ENCODE data around the gene MSL3B.
"Not testable (repeated sequence)": the region's sequence is repeated elsewhere in the genome, so short reads cannot be mapped to it uniquely, and the experiment has no call there.

MSL3B gene

DNA sequence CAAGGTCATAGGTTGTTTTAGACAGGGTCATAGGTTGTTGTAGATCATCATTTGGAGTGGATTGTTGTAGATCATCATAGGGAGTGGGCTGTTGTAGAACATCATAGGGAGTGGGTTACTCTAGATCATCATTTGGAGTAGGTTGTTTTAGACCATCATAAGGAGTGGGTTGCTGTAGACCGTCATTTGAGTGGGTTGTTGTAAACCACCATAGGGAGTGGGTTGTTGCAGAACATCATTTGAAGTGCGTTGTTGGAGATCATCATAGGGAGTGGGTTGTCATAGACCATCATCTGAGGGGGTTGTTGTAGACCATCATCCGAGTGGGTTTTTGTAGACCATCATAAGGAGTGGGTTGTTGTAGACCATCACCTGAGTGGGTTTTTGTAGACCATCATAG is 39.4 kb upstream of the MSL3B start:
- Histone ChIP-seq H3K4me1 (no peaks in the 10 kb centered on the region), H3K36me3 (ENCODE audit: low read depth, missing control alignments) (no peaks in the 10 kb centered on the region), H3K27me3 (no peaks in the 10 kb centered on the region), H3K4me3 (no peak overlapping the region), H3K27ac (no peak overlapping the region), H3K9me3 (no peaks in the 10 kb centered on the region)
- 83 to 89% methylated on average over 3 of the region's 3 CpGs for WGBS, 2 donors
- DNase-seq = no peak
- intact Hi-C loops (cut with DNase I; ENCODE audit: low total_unique reads) = no loop called here
- no peak for TF ChIP-seq POLR2A (IDR thresholded peaks at IDR 0.05)
- no peak for TF ChIP-seq CTCF (IDR thresholded peaks at IDR 0.05)

- Histone ChIP-seq H3K27me3 (no peaks in the 10 kb centered on the region), H3K27ac (no peak overlapping the region), H3K9me3 (no peaks in the 10 kb centered on the region), H3K4me1 (no peaks in the 10 kb centered on the region), H3K4me3 (no peak overlapping the region), H3K36me3 (ENCODE audit: low read depth, missing control alignments) (no peaks in the 10 kb centered on the region)
- TF ChIP-seq CTCF (IDR thresholded peaks at IDR 0.05) (no peak), POLR2A (IDR thresholded peaks at IDR 0.05) (no peak)
- 90 to 91% methylated on average over 4 of the region's 4 CpGs for WGBS, 2 donors
- DNase-seq = no peak
- intact Hi-C loops (cut with DNase I; ENCODE audit: low total_unique reads) = no loop called here
Measured at GRCh38 chr2:233905945-233906344, 37.8 kb upstream of the MSL3B start.

- TF ChIP-seq POLR2A (IDR thresholded peaks at IDR 0.05) (no peak), CTCF (IDR thresholded peaks at IDR 0.05) (no peak)
- H3K27me3 ChIP-seq = no peaks in the 10 kb centered on the region
- no peak overlapping the region for H3K4me3 ChIP-seq
- no peaks in the 10 kb centered on the region for H3K4me1 ChIP-seq
- no peak overlapping the region for H3K27ac ChIP-seq
- intact Hi-C loops (cut with DNase I; ENCODE audit: low total_unique reads) = no loop called here
- no peak for DNase-seq
- H3K36me3 ChIP-seq (ENCODE audit: low read depth, missing control alignments) = no peaks in the 10 kb centered on the region
- 92 to 94% methylated on average over 4 of the region's 4 CpGs for WGBS, 2 donors
- H3K9me3 ChIP-seq = no peaks in the 10 kb centered on the region
Measured at GRCh38 chr2:233901884-233902283, 33.7 kb upstream of the MSL3B start.

DNA sequence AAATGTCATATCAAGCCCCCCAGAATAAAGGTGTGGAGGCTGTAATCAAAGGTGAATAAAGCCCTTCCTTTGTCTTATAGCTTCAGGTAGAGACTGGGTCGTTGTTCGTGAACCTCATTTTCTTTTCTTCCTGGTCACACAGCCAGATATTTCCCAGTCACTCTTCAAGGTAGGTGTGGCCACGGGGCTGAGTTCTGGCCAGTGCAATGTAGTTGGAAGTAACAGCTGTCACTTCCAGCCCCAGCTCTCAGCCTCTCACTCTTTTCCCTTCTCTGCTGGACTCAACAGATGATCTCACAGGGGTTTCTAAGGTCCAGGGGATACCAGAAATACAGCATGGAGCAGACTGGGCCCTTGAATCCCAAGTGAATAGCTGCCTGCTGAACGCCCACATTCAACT is 33.2 kb upstream of the MSL3B start:
- intact Hi-C loops (cut with DNase I; ENCODE audit: low total_unique reads) = no loop called here
- WGBS, 2 donors = 72 to 80% methylated on average over 4 of the region's 4 CpGs
- no peak for TF ChIP-seq CTCF (IDR thresholded peaks at IDR 0.05)
- TF ChIP-seq POLR2A (IDR thresholded peaks at IDR 0.05) = no peak
- H3K27me3 ChIP-seq = no peaks in the 10 kb centered on the region
- H3K4me1 ChIP-seq = no peaks in the 10 kb centered on the region
- no peak overlapping the region for H3K4me3 ChIP-seq
- H3K27ac ChIP-seq = no peak overlapping the region
- DNase-seq = no peak
- H3K9me3 ChIP-seq = no peaks in the 10 kb centered on the region
- H3K36me3 ChIP-seq (ENCODE audit: low read depth, missing control alignments) = no peaks in the 10 kb centered on the region

DNA sequence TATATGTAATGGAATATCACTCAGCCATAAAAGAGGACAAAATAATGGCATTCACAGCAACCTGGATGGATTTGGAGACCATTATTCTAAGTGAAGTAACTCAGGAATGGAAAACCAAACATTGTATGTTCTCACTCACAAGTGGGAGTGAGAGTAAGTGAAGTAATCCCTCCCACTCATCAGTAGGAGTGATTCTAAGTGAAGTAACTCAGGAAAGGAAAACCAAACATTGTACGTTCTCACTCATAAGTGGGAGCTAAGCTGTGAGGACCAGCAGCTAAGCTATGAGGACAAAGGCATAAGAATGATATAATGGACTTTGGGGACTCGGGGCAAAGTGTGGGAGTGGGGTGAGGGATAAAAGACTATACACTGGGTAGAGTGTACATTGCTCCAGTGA is 28.1 kb upstream of the MSL3B start:
- 55 to 57% methylated on average over 2 of the region's 2 CpGs for WGBS, 2 donors
- H3K9me3 ChIP-seq; H3K36me3 ChIP-seq (ENCODE audit: low read depth, missing control alignments); H3K27ac ChIP-seq; DNase-seq; H3K4me1 ChIP-seq; intact Hi-C loops (cut with DNase I; ENCODE audit: low total_unique reads); H3K4me3 ChIP-seq; H3K27me3 ChIP-seq: not testable (repeated sequence)
